Femur (tissue), 1 donor: ENCODE measurements around the gene SH3RF3.
A peak's percentile ranks its signal among the peaks of the same experiment; 100 is the strongest.

ENCODE experiments used
- DNase-seq: peaks from one replicate; pipeline ENCODE4 v3.0.0-alpha.2; 2017

Gene SH3RF3

GRCh38 chr2:109244750-109245382 is 115.9 kb downstream of the SH3RF3 start:
- DNase-seq, result no peak

DNA sequence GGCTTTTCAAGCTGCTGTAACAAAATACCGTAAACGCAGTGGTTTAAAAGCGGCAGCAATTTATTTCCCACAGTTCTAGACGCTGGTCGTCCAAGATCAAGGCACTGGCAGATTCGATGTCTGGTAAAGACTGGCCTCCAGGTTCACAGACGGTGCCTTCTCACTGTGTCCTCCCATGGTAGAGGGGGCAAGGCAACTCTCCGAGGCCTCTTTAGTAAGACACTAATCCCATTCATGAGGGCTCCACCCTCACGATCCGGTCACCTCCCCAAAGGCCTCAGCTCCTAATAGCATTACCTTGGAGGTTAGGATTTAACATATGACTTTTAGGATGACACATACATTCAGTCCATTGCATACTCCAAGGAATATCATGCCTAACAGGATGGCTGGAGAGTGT is 117.2 kb downstream of the SH3RF3 start:
- DNase-seq, result no peak

DNA sequence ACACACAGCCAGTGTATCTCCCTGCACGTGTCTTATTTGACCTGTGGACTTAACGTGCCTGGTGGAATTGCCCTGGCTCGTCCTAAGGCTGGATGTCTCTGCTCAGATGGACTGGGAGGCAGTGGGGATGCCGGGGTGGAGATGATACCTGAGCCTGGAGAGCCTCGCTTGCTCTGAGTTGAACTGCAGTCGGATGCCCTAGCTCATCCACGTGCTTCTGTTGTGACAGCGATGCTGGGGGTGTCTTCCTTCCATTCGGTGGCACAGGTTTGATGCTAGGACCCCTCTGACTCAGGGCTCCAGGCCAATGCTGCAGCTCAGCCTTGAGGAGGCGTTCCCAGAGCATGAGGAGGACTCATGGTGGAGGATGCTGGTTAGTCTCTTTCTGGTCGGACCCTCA is 117.6 kb downstream of the SH3RF3 start:
- DNase-seq, result no peak

DNA sequence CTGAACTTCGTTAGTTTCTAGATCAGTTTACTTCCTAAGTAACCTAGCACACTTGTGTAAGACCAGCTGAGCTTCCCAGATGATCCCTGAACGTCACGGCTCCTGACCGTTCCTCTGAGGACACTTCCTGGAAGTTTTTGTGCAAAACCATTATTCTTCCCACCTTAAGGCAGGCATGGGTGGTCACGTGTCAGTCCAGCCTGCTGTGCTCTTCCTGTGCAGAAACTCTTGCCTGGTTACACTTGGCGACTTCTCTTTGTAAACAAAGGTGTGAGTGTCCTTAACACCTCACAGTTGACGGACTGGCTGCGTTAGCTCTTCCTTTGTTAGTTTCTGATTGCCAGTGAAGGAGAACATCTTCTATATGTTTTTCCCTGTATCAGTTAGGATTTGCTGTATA is 118.3 kb downstream of the SH3RF3 start:
- no peak for DNase-seq

GRCh38 chr2:109247812-109248211 is 118.8 kb downstream of the SH3RF3 start:
- DNase-seq, result no peak

DNA sequence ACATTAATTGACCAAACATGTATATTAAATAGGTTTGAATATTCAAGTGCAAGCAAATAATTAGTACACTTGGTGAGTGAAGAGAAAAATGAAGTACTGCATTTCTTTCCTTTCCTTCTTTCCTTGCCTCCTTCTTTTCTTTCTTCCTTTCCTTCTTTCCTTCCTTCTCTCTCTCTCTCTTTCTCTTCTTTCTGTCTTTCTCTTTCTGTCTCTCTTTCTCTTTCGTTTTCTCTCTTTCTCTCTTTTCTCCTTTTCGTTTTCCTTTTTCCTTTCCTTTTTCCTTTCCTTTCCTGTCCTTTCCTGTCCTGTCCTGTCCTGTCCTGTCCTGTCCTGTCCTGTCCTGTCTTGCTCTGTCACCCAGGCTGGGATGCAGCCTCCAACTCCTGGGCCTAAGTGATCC is 119.6 kb downstream of the SH3RF3 start:
- no peak for DNase-seq

DNA sequence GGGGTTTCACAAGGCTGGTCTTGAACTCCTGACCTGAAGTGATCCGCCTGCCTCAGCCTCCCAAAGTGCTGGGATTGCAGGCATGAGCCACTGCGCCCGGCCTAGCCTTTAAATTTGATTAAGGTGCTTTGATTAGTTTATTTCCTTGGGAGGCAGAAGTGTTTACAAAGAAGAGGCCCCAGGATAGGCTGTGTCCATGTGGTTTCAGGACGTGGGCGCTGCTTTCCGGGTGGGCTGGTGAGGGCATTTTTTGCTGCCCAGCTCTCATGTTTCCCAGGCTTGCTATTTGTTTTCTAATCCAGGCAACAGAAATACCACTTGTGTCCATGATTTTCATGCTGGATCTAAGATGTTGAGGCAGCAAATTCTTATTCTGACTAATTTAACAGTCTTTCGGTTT is 124.2 kb downstream of the SH3RF3 start:
- no peak for DNase-seq

- no peak for DNase-seq
These were observed 125.3 kb downstream of the SH3RF3 start for GRCh38 chr2:109254174-109254904.

DNA sequence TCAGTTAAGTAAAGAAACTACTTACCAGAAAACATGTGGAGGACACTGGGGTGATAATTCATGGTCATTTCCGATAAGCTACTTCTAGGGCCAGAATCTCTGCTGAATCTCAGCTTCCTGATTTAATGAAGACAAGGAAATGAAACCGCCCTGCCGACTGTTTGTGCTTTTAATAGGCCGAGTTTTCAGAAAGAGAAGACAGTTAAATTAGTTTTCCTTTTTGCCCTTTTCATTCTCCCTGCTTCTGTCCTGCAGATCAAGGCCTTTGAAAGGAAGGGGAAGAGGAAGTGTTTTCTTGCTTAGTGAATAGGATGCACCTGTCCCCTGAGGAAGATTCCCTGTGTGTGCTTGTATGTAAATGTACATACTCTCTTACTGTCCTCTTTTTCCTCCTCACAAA is 126.6 kb downstream of the SH3RF3 start:
- DNase-seq, result no peak

DNA sequence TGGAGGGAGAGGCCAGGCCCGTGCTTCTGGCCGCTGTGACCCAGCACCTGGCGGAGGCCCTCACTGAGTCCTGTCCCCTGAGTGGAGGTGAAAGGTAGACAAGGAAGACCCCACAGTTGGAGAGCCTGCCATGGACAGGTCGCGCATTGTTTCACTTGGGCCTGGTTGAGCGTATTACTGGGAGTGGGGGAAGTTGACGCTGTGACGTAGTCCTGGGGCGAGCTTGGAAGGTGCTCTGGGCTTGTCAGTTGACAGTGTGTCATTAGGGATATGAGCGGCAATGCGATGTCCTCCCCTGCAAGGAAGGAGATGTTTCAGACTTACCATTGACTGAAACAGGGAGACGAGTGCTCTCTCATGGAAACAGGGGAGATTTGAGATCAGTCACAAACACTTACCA is 127.1 kb downstream of the SH3RF3 start:
- no peak for DNase-seq

- DNase-seq, result no peak
These were observed 127.9 kb downstream of the SH3RF3 start for GRCh38 chr2:109256921-109257320.

DNA sequence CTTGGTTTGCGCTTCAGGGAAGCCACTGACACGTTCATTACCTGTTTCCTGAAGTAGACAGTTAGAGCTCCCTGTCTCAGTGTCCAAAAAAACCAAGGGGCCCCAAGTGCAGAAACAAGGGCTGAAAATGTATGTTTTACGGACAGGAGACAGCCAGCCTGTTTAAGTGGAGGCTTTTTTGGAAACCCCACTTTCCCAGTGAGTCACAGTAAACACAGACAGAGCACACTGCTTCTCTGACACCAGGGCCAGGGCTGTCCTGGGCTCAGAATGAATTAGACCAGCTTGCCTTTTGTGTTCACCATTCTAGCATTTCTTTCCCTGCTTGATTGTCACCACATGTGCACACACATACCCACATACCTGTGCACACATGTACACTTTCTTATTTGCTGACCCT is 128.6 kb downstream of the SH3RF3 start:
- no peak for DNase-seq

- no peak for DNase-seq
These were observed 129.4 kb downstream of the SH3RF3 start for GRCh38 chr2:109258376-109258775.

DNA sequence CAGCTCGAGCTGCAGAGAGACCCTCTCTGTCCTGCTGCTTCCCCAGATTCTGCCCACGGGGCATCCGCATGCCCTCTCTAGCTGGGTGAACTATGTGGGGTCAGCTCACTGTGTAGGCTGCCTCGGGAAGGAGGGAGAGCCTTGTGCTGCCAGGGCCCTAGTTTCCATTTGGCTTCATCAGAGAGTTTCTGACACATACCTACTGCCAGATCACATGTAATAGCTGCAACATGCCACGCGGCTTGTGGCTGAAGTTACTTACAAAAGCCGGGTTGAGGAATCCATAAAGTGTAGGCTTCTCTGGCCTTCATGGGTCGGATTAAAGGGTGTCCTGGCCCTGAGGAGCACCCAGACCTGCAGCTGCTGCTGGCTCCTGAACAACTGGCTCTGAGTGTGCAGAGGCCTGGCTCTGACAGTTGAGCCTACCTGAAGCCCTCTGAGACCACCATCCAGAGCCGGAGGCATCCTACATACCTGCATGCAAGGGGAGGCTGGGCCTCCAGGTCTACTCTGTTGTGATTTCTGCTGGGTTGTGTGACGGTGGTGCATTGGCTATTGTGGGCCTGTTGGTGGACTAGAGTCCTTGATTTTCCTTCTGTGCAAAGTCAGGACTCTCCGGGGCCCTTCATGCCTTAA is 130.0 kb downstream of the SH3RF3 start:
- no peak for DNase-seq

DNA sequence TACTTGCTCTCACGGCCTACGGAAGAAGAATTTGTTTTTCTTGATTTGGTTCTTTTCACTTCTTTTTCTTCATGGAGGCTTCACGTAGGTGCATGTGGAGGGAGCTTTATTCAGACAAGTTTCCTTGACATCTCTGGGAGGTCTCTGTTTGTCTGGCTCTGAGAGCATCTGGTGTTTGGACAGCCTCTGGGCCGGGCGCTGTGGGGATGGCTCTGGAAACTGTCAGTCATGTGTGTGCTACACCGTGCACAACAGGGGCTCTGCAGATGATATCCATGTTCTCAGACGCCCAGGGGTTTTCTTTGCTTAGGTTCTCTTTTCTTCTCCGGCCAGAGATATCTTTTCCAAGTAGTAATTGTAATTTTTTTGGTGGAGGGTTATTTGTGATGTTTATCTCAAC is 130.7 kb downstream of the SH3RF3 start:
- DNase-seq, result no peak

GRCh38 chr2:109260116-109260855 is 131.3 kb downstream of the SH3RF3 start:
- no peak for DNase-seq

GRCh38 chr2:109260886-109261700 is 132.1 kb downstream of the SH3RF3 start:
- no peak for DNase-seq

DNA sequence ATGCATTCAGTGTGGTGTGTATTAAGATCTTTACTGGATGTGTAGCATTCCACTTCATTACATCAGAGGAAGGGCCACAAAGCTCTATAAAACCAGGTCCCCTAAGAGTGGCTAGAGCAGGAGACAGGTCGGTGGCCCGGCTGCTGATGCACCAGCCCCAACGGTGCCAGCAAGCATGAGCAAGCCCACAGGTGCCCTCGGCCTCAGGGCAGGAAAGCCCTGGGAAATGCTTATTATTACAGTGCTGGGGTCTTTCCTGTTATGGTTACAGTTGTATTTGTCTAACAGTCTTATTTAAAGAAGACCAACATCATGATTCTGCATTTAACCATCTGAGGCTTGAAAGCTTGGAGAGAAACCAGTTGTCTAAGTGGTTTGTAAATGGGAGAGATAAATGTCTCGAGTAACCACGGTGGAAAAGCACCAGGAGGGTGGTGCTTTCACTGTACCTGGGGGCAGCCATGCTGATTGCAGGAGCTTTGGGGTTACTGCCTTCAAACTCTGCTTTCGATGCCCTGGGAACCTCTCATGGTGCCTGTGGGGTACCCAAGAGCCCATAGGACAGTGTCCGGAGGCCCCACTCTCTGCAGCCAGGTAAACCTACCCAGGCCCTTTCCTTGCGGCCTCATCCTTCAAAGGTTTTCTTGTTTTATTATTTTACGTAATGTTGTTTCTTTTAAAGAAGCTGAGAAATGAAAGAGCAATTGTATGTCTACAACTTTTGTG is 133.1 kb downstream of the SH3RF3 start:
- no peak for DNase-seq

- DNase-seq, result peak; percentile 51
These were observed 135.8 kb downstream of the SH3RF3 start for GRCh38 chr2:109264595-109265328.

- no peak for DNase-seq
These were observed 136.4 kb downstream of the SH3RF3 start for GRCh38 chr2:109265369-109265768.

- DNase-seq, result peak; percentile 3
These were observed 136.9 kb downstream of the SH3RF3 start for GRCh38 chr2:109265953-109266352.
